Gastrocnemius medialis (tissue), 4 donors: Measurements from ENCODE around the gene IMPDH1.

Source experiments
- POLR2A ChIP-seq, 2 donors: fragments of 450-650 bp; IDR thresholded peaks; one replicate each; pipeline ENCODE4 v1.6.1; 2017; ENCODE audit warnings: antibody characterized with exemption in 2 of 2, mild to moderate bottlenecking in 2 of 2, moderate library complexity in 2 of 2
- TF ChIP-seq, protein P1 (sequence below), 5 experiments: fragments of 450-650 bp in 3 of 5; fragments of 200-600 bp in 2 of 5; sonication (generic) in 2 of 5; IDR thresholded peaks in 4 of 5; conservative IDR thresholded peaks in 1 of 5; 1 replicate in 4 of 5; 2 replicates in 1 of 5; pipeline ENCODE4 v1.5.1; 2016 to 2019; ENCODE audit warnings: antibody characterized with exemption in 5 of 5, mild to moderate bottlenecking in 3 of 5, moderate library complexity in 3 of 5

DNA sequence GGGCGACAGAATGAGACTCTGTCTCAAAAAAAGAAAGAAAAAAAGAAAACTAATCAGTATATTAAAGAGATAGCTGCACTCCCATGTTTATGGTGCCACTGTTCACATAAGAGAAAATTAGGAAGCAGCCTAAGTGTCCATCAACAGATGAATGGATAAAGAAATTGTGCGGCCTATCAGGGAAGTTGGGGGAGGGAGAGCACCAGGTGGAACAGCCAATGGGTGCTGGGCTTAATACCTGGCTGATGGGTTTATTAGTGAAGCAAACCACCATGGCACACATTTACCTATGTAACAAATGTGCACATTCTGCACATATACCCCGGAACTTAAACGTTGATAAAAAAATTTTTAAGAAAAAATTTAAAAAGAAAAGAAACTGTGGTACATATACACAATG lies 39.3 kb downstream of the IMPDH1 start:
- TF ChIP-seq, protein P1, sequence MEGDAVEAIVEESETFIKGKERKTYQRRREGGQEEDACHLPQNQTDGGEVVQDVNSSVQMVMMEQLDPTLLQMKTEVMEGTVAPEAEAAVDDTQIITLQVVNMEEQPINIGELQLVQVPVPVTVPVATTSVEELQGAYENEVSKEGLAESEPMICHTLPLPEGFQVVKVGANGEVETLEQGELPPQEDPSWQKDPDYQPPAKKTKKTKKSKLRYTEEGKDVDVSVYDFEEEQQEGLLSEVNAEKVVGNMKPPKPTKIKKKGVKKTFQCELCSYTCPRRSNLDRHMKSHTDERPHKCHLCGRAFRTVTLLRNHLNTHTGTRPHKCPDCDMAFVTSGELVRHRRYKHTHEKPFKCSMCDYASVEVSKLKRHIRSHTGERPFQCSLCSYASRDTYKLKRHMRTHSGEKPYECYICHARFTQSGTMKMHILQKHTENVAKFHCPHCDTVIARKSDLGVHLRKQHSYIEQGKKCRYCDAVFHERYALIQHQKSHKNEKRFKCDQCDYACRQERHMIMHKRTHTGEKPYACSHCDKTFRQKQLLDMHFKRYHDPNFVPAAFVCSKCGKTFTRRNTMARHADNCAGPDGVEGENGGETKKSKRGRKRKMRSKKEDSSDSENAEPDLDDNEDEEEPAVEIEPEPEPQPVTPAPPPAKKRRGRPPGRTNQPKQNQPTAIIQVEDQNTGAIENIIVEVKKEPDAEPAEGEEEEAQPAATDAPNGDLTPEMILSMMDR (IDR thresholded peaks at IDR 0.05 in 4 of 5, conservative IDR thresholded peaks at IDR 0.05 in 1 of 5): no peak
- TF ChIP-seq POLR2A (IDR thresholded peaks at IDR 0.05): no peak
